ENCODE measurements around the gene HERPUD1.
A peak's percentile ranks its signal among the peaks of the same experiment; 100 is the strongest.
"Not testable (repeated sequence)": the region's sequence is repeated elsewhere in the genome, so short reads cannot be mapped to it uniquely, and the experiment has no call there.

Gene HERPUD1

GRCh38 chr16:56961851-56962281 lies 29.9 kb downstream of the HERPUD1 start, which contains the start of gene CETP:
Gene CETP, plus strand, starts transcription at chr16:56961950. Its CDS starts 30 bp downstream, at chr16:56961980.
- DNase-seq: no peak

GRCh38 chr16:56964243-56965148 lies 32.6 kb downstream of the HERPUD1 start:
- peak; percentile 13 for DNase-seq

- DNase-seq: no peak
These were observed 33.5 kb downstream of the HERPUD1 start for GRCh38 chr16:56965149-56966092.

GRCh38 chr16:56966093-56966475 lies 34.1 kb downstream of the HERPUD1 start:
- DNase-seq: no peak

- no peak for DNase-seq
These were observed 35.8 kb downstream of the HERPUD1 start for GRCh38 chr16:56967733-56968132.

GRCh38 chr16:56969769-56970168 lies 37.8 kb downstream of the HERPUD1 start:
- no peak for DNase-seq

GRCh38 chr16:56970934-56971767 lies 39.2 kb downstream of the HERPUD1 start:
- no peak for DNase-seq

GRCh38 chr16:56971768-56972043 lies 39.8 kb downstream of the HERPUD1 start:
- DNase-seq: no peak

- DNase-seq: no peak
These were observed 40.7 kb downstream of the HERPUD1 start for GRCh38 chr16:56972403-56973293.

- DNase-seq: no peak
These were observed 41.4 kb downstream of the HERPUD1 start for GRCh38 chr16:56973294-56973689.

GRCh38 chr16:56973899-56974298 lies 42.0 kb downstream of the HERPUD1 start:
- not testable (repeated sequence) for DNase-seq

- DNase-seq: no peak
These were observed 42.8 kb downstream of the HERPUD1 start for GRCh38 chr16:56974549-56975300.

- no peak for DNase-seq
These were observed 43.8 kb downstream of the HERPUD1 start for GRCh38 chr16:56975714-56976113.

- DNase-seq: no peak
These were observed 45.3 kb downstream of the HERPUD1 start for GRCh38 chr16:56977216-56977615.

GRCh38 chr16:56977823-56978430 lies 46.0 kb downstream of the HERPUD1 start:
- no peak for DNase-seq

- DNase-seq: no peak
These were observed 48.2 kb downstream of the HERPUD1 start for GRCh38 chr16:56980201-56980535.

GRCh38 chr16:56980792-56981724 lies 49.1 kb downstream of the HERPUD1 start:
- peak; percentile 59 for DNase-seq

- DNase-seq: no peak
These were observed 49.9 kb downstream of the HERPUD1 start for GRCh38 chr16:56981729-56982271.

- DNase-seq: no peak
These were observed 50.8 kb downstream of the HERPUD1 start for GRCh38 chr16:56982695-56983094.
